Stimulated activated CD4-positive, alpha-beta T cell treated with anti-CD3 and anti-CD28 coated beads, Interleukin-1b, Interleukin-23, amount 100 ng/mL, for 24 hours (primary cell): Measurements from ENCODE around the gene CENPF.

Experiments used
- DNase-seq, 4 experiments: peaks; one replicate each; pipeline ENCODE4 v3.0.0-alpha.2; 2020; ENCODE audit warnings: low read depth in 4 of 4, low spot score in 1 of 4

CENPF gene

DNA sequence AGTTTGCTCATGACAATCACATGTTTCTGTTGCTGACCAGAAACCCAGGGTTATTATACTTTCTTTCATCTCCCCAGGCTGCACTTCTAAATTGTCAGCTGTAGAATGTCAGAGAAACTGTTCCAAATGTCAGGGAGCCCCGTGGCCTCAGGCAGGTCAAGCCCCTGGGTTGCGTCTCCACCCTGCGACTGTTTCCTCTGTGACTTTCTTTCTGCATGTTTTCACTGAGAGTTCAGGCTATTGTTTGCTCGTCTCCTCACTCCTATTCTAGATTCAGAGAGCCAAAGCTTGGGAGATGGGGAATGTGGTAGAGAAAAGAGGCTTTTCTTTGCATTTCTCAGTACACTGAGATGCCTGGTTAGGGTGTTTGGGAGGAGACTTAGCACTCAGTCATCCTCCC, 97.4 kb downstream of the CENPF start:
- no peak for DNase-seq

DNA sequence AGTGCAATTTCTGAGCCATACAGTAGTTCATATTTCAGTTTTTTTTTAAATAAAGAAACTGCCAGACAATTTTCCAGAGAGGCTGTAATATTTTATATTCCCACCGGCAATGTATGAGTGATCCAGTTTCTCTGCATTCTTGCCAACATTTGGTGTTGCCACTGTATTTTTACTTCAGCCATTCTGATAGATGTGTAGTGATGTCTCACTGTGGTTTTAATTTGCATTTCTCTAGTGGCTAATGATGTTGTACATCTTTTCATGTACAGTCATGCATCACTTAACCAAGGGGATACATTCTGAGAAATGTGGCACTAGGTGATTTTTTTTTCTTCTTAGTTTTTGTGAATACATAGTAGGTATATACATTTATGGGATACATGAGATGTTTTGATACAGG, 99.6 kb downstream of the CENPF start:
- no peak for DNase-seq

DNA sequence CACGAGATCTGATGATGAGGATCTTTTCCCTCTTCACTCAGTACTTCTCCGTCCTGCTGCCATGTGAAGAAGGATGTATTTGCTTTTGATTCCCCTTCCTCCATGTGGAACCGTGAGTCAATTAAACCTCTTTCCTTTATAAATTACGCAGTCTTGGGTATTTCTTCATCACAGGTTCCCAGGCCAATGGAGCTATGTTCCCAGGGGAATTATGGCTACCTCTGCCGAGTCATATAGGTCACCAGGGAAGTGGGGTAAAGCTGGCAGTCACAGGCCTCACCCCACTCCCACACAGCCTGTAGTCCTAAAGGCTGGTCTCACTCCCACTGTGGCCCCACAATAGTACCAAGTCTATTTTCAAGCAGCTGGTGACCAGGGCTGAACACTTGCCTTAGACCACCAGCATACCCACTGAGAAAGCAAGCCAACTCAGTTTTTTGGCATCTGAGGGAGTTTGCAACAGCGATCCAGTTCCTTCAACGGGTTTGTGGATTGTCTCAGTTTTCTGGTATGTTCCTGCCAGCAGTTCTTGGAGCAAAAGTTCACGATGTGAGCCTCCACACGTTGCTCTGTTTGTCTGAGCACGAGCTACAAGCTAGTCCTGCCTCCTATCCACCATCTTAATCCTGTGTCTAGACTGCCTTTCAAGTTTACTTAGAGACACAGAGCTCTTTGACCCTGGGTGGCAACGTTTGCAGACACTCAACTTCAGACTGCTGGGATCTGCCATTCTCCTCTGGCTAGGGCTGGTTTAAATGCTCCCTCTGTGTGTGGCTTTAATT, 104.5 kb downstream of the CENPF start:
- DNase-seq, result no peak

DNA sequence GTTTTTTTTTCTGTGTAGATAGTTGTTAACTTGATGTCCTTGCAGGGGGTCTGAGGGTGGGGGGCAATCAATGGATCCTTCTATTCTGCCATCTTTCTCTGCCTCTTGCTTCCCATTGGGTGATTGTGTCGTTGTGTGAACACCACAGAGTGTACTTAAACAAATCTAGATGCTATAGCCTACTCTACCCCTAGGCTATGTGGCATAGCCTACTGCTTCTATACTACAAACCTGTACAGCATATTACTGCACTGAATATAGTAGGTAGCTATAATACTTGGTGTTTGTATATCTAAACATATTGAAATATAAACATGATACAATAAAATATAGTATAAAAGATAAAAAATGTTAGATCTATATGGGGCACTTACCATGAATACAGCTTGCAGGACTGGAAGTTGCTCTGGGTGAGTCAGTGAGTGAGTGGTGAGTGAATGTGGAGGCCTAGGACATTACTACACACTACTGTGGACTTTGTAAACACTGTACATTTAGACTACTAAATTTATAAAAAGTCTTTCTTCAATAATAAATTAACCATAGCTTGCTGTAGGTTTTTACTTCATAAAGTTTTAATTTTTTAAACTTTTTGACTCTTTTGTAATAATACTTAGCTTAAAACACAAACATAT, 105.4 kb downstream of the CENPF start:
- DNase-seq, result no peak

DNA sequence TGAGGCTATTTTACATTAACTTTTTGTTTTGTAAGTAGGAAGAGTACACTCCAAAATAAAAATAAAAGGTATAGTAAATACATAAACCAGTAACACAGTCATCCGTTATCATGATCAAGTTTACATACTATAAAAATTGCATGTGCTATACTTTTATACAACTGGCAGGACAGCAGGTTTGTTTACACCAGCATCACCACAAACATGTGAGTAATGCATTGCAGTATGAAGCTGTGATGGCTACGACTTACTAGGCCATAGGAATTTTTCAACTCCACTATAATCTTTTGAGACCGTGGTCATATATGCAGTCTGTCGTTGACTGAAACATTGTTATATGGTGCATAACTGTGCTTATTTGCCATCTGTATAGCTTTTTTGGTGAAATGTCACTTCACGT, 106.2 kb downstream of the CENPF start:
- no peak for DNase-seq

DNA sequence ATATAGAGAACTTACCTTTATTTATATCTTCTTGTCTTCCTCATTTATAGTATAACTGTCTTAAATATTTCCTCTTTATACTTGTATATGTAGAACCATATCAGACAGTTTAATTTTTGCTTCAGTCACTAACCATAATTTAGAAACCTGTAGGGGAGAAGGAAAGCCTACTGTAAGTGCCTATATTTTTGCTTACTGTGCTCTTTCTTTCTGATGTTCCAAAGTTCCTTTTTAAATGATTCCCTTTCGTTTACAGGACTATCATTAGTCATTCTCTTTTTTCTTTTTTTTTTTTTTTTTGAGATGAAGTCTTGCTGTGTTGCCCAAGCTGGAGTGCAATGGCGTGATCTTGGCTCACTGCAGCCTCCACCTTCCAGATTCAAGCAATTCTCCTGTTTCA, 109.7 kb downstream of the CENPF start:
- DNase-seq, result no peak
